ENCODE results near the gene DDX1. TPM values are rescaled to one million over a fixed set of nuclear protein-coding genes. Genes with fewer than 3 reads are reported as not detected.

DDX1 gene
- total and polyA plus RNA-seq, 9 of the 15 experiments (the other 6 are each of a cell fraction or from before 2014, with no cell fraction given): 116 to 277 (median 232) TPM

DNA sequence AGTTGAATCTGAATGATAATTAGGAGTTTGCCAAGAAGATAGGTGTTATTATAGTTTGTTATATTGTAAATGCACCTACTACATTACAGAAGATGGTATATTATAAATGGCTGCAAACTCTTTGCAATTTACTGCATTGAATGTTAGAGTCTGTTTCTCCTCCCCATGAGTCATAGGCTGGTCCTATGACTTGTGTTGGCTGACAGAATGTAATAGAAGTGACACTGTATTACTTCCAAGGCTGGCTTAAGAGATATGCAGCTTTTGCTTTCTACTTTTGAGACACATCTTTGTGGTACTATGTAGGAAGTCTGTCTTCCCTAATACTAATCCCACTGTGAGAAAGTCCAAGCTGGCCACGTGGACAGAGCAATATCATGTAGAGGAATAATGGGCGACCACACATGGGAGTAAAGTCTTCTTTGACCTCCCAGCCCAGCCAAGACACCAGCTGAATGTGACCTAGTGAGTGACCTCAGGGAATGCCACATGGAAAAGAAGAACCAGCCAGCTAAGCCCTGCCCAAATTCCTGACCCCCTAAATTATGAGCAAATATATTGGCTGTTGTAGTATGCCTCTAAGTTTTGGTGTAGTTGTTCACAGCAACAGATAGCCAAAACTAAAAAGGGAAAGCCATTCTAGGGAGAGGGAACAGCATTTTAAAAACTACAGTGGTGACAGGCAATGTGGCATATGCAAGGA lies 6.8 kb upstream of the DDX1 start (continued):
- TF ChIP-seq, protein P1, sequence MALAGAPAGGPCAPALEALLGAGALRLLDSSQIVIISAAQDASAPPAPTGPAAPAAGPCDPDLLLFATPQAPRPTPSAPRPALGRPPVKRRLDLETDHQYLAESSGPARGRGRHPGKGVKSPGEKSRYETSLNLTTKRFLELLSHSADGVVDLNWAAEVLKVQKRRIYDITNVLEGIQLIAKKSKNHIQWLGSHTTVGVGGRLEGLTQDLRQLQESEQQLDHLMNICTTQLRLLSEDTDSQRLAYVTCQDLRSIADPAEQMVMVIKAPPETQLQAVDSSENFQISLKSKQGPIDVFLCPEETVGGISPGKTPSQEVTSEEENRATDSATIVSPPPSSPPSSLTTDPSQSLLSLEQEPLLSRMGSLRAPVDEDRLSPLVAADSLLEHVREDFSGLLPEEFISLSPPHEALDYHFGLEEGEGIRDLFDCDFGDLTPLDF (CRISPR knock-in tag; IDR thresholded peaks at IDR 0.05): no peak
- TF ChIP-seq SNRNP70 (optimal IDR thresholded peaks at IDR 0.05; ENCODE audit: low read depth, low read length) (no peak), GABPB1 (CRISPR knock-in tag; IDR thresholded peaks at IDR 0.05) (no peak), PYGO2 (tag; IDR thresholded peaks at IDR 0.05) (no peak), FOXM1 (IDR thresholded peaks at IDR 0.05; ENCODE audit: low read depth) (no peak), FOXM1 (CRISPR knock-in tag; IDR thresholded peaks at IDR 0.05; ENCODE audit: low read depth) (no peak), ZNF76 (CRISPR knock-in tag; IDR thresholded peaks at IDR 0.05; ENCODE audit: borderline replicate concordance) (no peak), ZNF133 (CRISPR knock-in tag; IDR thresholded peaks at IDR 0.05) (no peak), NR2C2 (CRISPR knock-in tag; IDR thresholded peaks at IDR 0.05) (no peak), NR2C2 (tag; IDR thresholded peaks at IDR 0.05) (0 out of 2 replicates have a peak, but pooled peaks have one; percentile 16), ZNF175 (CRISPR knock-in tag; IDR thresholded peaks at IDR 0.05; ENCODE audit: low read depth) (0 out of 2 replicates have a peak, but pooled peaks have one; percentile 34)
- TF ChIP-seq, protein P2, sequence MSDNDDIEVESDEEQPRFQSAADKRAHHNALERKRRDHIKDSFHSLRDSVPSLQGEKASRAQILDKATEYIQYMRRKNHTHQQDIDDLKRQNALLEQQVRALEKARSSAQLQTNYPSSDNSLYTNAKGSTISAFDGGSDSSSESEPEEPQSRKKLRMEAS (CRISPR knock-in tag; IDR thresholded peaks at IDR 0.05): no peak
- TF ChIP-seq, protein P3, sequence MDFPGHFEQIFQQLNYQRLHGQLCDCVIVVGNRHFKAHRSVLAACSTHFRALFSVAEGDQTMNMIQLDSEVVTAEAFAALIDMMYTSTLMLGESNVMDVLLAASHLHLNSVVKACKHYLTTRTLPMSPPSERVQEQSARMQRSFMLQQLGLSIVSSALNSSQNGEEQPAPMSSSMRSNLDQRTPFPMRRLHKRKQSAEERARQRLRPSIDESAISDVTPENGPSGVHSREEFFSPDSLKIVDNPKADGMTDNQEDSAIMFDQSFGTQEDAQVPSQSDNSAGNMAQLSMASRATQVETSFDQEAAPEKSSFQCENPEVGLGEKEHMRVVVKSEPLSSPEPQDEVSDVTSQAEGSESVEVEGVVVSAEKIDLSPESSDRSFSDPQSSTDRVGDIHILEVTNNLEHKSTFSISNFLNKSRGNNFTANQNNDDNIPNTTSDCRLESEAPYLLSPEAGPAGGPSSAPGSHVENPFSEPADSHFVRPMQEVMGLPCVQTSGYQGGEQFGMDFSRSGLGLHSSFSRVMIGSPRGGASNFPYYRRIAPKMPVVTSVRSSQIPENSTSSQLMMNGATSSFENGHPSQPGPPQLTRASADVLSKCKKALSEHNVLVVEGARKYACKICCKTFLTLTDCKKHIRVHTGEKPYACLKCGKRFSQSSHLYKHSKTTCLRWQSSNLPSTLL (IDR thresholded peaks at IDR 0.05): no peak
- TF ChIP-seq, protein P4, sequence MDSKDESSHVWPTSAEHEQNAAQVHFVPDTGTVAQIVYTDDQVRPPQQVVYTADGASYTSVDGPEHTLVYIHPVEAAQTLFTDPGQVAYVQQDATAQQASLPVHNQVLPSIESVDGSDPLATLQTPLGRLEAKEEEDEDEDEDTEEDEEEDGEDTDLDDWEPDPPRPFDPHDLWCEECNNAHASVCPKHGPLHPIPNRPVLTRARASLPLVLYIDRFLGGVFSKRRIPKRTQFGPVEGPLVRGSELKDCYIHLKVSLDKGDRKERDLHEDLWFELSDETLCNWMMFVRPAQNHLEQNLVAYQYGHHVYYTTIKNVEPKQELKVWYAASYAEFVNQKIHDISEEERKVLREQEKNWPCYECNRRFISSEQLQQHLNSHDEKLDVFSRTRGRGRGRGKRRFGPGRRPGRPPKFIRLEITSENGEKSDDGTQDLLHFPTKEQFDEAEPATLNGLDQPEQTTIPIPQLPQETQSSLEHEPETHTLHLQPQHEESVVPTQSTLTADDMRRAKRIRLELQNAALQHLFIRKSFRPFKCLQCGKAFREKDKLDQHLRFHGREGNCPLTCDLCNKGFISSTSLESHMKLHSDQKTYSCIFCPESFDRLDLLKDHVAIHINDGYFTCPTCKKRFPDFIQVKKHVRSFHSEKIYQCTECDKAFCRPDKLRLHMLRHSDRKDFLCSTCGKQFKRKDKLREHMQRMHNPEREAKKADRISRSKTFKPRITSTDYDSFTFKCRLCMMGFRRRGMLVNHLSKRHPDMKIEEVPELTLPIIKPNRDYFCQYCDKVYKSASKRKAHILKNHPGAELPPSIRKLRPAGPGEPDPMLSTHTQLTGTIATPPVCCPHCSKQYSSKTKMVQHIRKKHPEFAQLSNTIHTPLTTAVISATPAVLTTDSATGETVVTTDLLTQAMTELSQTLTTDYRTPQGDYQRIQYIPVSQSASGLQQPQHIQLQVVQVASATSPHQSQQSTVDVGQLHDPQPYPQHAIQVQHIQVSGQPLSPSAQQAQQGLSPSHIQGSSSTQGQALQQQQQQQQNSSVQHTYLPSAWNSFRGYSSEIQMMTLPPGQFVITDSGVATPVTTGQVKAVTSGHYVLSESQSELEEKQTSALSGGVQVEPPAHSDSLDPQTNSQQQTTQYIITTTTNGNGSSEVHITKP (IDR thresholded peaks at IDR 0.05; ENCODE audit: partially characterized antibody): peak; percentile 29
- TF ChIP-seq, protein P5, sequence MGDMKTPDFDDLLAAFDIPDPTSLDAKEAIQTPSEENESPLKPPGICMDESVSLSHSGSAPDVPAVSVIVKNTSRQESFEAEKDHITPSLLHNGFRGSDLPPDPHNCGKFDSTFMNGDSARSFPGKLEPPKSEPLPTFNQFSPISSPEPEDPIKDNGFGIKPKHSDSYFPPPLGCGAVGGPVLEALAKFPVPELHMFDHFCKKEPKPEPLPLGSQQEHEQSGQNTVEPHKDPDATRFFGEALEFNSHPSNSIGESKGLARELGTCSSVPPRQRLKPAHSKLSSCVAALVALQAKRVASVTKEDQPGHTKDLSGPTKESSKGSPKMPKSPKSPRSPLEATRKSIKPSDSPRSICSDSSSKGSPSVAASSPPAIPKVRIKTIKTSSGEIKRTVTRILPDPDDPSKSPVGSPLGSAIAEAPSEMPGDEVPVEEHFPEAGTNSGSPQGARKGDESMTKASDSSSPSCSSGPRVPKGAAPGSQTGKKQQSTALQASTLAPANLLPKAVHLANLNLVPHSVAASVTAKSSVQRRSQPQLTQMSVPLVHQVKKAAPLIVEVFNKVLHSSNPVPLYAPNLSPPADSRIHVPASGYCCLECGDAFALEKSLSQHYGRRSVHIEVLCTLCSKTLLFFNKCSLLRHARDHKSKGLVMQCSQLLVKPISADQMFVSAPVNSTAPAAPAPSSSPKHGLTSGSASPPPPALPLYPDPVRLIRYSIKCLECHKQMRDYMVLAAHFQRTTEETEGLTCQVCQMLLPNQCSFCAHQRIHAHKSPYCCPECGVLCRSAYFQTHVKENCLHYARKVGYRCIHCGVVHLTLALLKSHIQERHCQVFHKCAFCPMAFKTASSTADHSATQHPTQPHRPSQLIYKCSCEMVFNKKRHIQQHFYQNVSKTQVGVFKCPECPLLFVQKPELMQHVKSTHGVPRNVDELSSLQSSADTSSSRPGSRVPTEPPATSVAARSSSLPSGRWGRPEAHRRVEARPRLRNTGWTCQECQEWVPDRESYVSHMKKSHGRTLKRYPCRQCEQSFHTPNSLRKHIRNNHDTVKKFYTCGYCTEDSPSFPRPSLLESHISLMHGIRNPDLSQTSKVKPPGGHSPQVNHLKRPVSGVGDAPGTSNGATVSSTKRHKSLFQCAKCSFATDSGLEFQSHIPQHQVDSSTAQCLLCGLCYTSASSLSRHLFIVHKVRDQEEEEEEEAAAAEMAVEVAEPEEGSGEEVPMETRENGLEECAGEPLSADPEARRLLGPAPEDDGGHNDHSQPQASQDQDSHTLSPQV (IDR thresholded peaks at IDR 0.05): 0 out of 2 replicates have a peak, but pooled peaks have one; percentile 30

All from K562 (cell line).